HG03575 (cell line): ENCODE measurements around the gene SBF1.
"Not testable (repeated sequence)": the region's sequence is repeated elsewhere in the genome, so short reads cannot be mapped to it uniquely, and the experiment has no call there.

Source experiments
- ATAC-seq: cut with Tn5 transposase; IDR thresholded peaks from one replicate; pipeline ENCODE4 v1.9.1; 2021; ENCODE audit not compliant: unreplicated experiment, insufficient number of reproducible peaks, low FRiP score; ENCODE audit errors: extremely low read depth

The SBF1 gene, protein sequence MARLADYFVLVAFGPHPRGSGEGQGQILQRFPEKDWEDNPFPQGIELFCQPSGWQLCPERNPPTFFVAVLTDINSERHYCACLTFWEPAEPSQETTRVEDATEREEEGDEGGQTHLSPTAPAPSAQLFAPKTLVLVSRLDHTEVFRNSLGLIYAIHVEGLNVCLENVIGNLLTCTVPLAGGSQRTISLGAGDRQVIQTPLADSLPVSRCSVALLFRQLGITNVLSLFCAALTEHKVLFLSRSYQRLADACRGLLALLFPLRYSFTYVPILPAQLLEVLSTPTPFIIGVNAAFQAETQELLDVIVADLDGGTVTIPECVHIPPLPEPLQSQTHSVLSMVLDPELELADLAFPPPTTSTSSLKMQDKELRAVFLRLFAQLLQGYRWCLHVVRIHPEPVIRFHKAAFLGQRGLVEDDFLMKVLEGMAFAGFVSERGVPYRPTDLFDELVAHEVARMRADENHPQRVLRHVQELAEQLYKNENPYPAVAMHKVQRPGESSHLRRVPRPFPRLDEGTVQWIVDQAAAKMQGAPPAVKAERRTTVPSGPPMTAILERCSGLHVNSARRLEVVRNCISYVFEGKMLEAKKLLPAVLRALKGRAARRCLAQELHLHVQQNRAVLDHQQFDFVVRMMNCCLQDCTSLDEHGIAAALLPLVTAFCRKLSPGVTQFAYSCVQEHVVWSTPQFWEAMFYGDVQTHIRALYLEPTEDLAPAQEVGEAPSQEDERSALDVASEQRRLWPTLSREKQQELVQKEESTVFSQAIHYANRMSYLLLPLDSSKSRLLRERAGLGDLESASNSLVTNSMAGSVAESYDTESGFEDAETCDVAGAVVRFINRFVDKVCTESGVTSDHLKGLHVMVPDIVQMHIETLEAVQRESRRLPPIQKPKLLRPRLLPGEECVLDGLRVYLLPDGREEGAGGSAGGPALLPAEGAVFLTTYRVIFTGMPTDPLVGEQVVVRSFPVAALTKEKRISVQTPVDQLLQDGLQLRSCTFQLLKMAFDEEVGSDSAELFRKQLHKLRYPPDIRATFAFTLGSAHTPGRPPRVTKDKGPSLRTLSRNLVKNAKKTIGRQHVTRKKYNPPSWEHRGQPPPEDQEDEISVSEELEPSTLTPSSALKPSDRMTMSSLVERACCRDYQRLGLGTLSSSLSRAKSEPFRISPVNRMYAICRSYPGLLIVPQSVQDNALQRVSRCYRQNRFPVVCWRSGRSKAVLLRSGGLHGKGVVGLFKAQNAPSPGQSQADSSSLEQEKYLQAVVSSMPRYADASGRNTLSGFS (N-terminal part only)

DNA sequence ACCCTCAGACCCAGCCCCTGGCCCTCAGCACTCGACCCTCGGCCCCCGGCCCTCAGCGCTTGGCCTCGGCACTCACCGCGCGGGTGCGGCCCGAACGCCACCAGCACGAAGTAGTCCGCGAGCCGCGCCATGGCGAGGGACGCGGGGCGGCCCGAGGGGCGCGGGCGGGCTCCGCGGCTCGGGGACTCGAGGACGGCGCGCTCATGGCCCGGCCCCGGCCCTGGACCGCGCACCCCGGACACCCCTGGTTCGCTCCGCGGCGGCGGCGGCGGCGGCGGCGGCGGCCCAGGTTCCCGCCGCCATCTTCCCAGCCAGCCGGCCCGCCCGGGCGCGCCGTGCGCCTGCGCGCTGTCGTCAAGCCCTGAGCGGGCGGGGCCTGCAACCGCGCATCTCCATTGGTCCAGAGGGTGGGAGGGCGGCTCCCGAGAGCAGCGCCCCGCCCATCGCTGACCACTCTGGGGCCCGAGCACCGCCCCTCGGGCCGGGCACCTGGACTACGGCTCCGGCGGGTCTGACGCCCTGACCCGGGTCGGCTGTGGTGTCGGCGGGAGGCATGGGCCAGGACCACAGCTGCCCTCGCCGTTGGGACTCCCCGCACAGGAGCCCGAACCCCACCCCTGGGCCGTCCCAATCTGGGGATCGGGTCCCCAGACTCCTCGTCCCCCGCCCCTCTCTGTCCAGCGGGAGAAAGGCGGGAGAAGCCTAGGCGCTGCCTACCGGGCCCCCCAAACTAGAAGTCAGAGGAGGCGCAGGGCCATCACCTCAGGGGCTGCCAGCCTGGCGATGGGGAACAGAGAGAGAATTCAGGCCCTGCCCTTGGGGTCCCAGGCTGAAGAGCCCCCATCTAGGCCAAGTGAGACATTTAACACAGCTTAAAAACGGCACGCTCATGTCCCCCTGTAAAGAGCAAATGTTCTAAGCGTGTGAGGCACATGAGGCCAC, at the start of gene SBF1:
Gene SBF1, minus strand, starts transcription at position 326 of the 942 bp plus-strand sequence. Its CDS starts 195 bp downstream, at position 131.
- ATAC-seq, result no peak

DNA sequence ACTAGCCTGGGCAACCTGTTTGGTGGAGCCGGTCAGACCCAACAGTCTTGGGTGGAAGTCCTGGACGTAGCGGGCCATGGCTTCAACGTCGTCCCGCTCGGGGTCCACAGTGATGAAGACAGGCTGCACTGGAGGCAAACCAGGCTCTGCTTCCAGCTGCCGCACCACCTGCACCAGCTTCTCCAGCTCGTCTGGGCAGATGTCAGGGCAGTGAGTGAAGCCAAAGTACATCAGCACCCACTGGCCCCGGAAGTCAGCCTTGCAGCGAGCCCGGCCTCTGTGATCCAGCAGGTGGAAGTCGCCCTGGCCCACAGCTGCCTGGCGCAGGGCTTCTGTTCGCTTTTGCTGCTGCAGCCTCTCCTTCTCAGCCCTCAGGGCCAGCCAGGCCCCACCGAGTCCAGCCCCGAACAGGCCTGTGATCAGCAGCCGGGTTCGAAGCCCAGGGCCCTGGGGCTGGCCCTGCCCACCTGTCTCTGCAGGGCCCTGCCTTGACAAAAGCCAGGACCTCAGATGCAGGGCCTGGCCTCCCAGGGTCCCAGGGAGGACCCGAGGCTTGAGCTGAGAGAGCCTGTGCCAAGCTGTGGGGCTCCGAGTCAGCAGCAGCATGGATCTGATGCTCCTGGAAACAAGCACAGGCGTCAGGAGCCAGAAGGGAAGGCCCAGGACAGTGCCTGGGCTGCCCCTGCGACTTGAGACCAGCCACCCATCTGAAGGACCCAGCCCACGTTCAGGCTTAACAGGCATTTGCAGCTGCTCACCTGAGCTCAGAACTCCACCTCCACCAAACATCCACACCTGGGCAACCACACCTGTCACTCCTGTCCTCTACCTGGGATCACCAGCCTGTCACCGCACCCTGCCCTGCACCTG, 49.2 kb upstream of the SBF1 start:
- no peak for ATAC-seq

DNA sequence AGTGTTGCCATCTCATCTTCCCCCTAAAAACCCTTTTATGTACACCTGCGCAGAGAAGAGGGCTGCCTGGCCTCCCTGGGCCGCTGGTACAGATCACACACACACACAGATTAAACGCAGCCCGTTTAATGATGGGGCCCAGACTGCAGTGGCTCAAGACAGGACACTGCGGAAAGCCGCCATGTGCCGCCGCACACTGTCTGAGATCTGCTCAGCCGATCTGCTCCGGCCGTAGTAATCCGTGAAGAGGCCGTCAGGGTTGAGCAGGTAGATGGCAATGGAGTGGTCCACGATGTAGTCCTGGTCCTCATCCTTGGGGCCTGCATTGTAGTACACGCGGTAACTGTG, 48.6 kb upstream of the SBF1 start:
- ATAC-seq, result no peak

DNA sequence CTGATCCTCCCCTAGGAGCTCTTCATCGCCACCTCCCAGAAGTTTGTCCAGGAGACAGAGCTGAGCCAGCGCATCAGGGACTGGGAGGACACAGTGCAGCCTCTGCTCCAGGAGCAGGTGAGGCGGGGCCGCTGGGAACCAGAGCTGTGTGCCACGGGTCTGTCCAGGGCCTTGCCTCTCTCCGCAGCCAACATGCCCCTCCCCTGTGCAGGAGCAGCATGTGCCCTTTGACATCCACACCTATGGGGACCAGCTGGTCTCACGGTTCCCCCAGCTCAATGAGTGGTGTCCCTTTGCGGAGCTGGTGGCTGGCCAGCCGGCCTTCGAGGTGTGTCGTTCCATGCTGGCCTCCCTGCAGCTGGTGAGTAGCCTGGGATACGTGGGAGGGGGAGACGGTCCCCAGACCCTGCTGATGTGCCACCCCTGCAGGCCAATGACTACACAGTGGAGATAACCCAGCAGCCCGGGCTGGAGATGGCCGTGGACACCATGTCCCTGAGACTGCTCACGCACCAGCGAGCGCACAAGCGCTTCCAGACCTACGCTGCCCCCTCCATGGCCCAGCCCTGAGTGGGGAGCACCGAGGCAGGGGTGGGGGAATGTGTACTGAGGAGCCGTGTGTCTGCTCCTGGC, 48.1 kb upstream of the SBF1 start:
- ATAC-seq, result no peak

DNA sequence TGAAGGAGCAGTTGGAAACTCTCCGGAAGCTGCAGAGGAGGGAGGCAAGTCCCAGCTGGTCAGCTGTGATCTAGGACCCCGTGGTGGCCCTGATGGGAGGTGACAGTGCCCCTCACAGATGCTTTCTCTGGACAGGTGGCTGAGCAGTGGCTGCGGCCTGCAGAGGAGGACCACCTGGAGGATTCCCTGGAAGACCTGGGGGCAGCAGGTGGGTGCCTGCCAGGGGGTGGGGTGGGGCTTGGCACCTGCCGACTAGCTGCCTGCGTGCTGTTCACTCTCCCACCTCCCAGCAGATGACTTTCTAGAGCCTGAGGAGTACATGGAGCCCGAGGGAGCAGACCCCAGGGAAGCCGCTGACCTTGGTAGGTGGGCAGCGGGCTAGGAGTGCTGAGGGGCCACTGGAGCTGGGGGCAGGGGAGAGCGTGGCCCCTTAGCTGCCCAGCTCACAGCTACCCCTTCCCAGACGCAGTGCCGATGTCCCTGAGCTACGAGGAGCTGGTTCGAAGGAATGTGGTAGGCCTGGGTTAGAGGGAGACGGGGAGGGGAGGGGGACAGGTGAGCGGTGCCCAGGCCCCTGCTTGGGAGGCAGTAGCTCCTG, 47.5 kb upstream of the SBF1 start:
- no peak for ATAC-seq

DNA sequence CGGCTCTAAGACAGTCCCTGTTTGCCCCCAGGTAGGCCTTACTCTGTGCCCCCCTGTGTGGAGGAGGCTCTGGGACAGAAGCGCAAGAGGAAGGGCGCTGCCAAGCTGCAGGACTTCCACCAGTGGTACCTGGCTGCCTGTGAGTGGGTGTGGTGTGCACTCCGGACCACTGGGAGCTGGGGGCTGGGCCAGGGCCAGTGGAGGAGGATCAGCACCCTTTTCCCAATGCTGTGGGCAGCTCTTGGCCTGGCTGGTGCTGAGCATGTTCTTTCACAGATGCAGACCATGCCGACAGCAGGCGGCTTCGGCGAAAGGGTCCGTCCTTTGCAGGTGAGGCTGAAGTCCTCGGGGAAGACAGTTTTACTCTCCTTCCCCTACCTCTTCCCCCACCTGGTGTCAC, 46.9 kb upstream of the SBF1 start:
- no peak for ATAC-seq

DNA sequence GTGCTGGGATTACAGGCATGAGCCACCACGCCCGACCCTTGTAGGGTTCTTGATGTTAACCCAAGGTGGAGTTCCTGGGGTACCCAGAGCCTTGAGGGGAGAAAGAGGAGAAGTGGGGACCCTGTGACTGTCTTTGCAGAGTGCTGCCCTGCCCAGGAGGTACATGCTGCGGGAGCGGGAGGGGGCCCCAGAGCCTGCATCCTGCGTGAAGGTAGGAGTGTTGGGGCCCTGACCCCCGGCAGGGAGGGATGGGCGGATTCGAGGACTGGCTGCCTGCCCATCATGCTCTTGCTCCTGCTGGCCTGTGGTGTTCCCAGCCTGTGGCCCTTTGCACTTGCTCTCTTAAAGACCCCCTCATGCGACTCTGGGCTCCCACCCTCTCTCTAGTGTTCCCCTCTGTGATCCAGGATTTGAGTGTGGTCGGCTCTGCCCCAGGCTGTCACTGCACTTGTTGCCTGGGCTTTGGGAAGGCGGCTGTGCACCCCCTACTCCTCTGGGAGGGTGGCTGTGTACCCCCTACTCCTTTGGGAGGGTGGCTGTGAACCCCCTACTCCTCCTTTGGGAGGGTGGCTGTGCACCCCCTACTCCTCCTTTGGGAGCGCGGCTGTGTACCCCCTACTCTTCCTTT, 46.1 kb upstream of the SBF1 start:
- ATAC-seq, result no peak

DNA sequence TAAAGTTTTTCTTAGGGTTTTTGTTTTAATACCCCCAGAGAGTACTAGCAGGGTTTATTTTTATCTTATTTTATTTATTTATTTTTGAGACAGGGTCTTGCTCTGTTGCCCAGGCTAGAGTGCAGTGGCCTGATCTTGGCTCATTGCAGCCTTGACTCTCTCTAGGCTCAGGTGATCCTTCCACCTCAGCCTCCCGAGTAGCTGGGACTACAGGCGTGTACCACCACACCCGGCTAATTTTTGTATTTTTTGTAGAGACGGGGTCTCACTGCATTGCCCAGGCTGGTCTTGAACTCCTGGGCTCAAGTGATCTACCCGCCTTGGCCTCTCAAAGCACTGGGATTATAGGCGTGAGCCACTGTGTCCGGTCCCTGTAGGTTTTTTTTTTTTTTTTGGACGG, 45.3 kb upstream of the SBF1 start:
- not testable (repeated sequence) for ATAC-seq

DNA sequence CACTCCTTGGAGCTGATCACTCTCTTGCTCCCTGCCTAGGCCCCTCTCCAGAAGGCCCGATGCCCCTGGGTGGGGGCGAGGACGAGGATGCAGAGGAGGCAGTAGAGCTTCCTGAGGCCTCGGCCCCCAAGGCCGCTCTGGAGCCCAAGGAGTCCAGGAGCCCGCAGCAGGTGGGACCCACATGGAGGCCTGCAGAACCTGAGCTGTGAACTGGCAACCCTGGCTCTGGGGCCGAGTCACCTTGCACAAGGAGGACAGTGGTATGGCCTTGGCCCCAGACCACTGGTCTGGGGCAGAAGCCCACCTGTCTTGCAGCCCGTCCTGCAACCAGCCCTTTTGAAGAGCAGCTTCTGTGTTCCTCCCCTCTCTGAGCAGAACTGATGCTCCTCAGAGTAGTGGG, 44.3 kb upstream of the SBF1 start:
- ATAC-seq, result no peak

DNA sequence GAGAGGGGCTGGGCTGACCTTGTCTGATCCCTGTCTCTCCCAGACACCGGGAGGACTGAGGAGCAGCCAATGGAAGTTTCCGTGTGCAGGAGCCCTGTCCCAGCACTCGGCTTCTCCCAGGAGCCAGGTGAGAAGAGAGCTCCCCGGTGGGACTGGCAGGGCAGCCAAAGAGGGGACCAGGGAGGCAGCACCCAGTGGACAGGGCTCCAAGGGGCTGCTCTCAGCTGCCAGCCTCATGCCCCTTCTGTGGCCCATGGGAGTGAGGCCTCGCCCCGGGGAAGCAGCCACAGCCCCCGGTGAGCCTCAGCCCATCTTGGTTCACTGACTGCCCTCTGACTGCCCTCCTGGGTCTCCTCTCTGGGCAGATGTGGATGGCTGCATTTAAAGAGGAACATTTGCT, 43.8 kb upstream of the SBF1 start:
- ATAC-seq, result no peak

DNA sequence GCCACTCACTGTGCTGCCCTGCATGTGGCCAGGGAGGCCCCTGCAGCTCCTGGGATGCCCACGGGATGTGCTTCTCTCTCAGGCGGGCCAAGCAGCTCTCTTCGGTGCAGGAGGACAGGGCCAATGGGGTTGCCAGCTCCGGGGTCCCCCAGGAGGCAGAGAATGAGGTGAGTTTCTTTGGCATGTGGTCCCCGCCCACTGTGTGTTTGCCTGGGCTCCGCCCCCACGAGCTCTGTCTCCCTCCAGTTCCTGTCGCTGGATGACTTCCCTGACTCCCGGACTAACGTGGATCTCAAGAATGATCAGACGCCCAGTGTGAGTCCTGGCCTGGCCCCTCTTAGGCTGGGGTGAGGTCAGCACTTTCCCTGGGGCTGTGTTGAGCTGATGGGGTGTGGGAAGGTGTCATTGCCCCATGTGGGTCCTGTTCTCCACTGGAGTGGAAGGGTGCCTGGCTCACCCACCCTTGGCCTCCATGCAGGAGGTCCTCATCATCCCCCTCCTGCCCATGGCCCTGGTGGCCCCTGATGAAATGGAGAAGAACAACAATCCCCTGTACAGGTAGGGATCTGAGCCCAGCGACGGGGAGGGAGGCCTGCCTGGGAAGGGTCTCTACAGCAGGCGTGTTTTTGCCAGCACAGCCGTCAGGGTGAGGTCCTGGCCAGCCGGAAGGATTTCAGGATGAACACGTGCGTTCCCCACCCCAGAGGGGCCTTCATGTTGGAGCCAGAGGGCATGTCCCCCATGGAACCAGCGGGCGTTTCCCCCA, 42.8 kb upstream of the SBF1 start:
- no peak for ATAC-seq

DNA sequence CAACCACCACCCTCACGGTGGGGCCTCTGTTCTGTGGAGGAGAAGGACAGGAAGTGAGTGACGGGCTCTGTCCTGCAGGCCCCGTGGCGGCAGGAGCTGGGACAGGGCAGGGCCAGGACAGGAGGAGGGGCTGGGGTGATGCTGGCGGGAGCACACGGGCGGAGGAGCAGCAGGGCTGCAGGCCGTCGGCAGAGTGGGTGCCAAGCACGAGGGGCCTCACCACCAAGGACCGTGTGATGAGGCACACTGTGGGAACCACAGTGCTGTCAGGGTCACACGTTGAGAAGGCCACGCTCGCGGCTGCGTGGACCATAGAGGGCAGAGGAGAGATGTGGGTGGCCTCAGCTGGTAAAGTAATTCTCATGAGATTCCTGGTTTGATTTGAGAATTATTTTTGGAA, 42.1 kb upstream of the SBF1 start:
- ATAC-seq, result no peak

DNA sequence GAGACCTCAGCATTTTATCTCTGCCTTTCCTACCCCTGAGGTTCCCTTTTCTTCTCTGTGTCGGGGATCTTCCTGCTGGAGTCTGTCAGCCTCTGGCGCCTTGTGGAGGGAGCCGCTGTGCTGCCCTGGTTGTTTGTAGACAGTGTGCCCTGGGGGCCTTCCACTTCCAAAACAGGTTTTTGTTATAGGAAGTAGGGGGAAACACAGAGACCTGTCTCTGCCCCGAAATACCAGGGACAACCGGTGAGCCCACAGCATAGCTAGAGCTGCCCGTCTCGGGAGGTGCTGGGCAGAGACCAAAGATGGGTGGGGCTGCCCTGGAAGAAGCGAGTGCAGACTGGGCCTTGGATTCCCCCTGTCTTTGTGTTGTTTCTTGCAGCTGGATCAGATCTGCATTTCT, 41.2 kb upstream of the SBF1 start:
- ATAC-seq, result no peak

DNA sequence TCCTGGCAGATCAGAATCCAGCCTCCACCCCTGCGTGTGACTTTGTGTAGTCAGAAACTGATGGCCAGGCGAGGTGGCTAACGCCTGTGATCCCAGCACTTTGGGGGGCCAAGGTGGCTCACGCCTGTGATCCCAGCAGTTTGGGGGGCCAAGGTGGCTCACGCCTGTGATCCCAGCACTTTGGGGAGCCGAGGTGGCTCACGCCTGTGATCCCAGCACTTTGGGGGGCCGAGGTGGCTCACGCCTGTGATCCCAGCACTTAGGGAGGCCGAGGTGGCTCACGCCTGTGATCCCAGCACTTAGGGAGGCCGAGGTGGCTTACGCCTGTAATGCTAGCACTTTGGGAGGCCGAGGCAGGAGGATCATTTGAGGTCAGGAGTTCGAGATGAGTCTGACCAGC, 38.3 kb upstream of the SBF1 start:
- no peak for ATAC-seq

DNA sequence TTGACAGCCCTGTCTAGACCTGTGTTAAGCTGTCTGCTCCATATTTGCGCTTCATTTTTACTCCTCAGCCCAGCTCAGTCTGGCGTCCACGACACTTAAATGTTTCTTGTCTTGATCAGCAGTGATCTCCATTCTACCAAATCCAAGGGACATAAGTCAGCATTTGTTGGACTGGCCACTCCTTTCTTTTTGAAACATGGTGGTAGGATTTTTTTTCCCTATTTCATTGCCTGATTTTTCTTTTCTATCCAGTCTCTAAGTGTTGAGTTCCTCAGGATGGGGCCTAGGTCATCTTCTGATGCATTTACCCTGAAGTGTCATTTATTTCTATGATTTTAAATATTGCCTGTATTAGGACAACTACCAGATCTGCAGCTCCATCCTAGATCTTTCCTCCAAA, 34.1 kb upstream of the SBF1 start:
- no peak for ATAC-seq
